ENCODE results near the gene SEC24A.

The SEC24A gene

DNA sequence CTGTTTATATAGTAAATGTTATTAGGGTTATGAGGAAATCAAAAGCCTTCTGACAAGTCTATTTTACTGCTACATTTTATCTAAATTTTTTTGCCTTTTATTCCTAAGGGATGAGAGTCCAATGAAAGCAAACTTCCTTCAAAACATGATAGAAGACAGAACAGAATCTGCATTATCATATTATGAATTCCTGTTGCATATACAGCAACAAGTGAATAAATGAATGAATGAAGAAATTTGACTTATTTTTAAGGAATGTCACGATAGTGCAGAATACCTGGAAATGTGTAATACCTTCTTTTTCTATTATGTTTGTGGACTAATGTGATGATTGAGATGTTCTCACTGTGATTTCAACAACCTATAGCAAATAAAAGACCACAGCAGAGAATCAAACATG is 76.3 kb downstream of the SEC24A start:
- DNase-seq (ENCODE audit: low read depth), result no peak
- TF ChIP-seq, protein P1, sequence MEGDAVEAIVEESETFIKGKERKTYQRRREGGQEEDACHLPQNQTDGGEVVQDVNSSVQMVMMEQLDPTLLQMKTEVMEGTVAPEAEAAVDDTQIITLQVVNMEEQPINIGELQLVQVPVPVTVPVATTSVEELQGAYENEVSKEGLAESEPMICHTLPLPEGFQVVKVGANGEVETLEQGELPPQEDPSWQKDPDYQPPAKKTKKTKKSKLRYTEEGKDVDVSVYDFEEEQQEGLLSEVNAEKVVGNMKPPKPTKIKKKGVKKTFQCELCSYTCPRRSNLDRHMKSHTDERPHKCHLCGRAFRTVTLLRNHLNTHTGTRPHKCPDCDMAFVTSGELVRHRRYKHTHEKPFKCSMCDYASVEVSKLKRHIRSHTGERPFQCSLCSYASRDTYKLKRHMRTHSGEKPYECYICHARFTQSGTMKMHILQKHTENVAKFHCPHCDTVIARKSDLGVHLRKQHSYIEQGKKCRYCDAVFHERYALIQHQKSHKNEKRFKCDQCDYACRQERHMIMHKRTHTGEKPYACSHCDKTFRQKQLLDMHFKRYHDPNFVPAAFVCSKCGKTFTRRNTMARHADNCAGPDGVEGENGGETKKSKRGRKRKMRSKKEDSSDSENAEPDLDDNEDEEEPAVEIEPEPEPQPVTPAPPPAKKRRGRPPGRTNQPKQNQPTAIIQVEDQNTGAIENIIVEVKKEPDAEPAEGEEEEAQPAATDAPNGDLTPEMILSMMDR (conservative IDR thresholded peaks at IDR 0.05; ENCODE audit: low read depth, low read length), result no peak
- H3K4me3 ChIP-seq (ENCODE audit: low read depth, low read length), result no peak overlapping the region

DNA sequence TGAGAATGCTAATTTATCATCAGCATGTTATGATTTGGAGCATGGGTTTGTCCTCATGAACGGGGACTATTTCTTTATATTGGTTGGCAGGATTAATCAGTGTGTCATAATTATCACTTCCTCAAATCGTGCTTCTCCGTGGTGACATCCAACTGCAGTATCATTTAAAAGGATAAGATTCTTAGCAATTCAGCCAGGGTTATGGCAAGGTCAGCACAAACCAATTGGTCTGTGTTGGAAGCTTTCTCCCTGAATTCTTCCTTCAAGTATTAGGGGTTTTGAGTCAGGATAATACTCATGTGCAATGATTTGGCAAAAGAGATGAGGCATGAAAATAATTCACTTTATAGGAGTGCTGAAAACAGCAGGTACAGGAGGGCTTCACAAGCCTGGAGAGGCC is 84.2 kb downstream of the SEC24A start:
- TF ChIP-seq, protein P1 (conservative IDR thresholded peaks at IDR 0.05; ENCODE audit: low read depth, low read length), result no peak
- DNase-seq (ENCODE audit: low read depth), result no peak
- no peak overlapping the region for H3K4me3 ChIP-seq (ENCODE audit: low read depth, low read length)

DNA sequence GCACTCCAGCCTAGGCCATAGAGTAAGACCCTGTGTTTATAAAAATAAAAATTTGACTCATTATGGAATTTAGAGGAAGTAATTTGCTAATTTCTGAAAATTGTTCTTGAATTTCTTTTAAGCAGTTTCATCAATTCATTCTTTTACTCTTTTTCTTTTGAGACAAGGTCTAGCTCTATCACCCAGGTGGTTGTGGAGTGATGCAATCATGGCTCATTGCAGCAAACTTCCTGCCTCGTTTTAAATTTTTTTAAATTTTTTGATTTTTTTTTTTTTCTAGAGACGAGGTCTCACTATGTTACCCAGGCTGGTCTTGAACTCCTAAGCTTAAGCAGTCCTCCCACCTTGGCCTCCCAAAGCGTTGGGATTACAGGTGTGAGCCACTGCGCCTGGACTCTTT is 86.7 kb downstream of the SEC24A start:
- H3K4me3 ChIP-seq (ENCODE audit: low read depth, low read length), result no peak overlapping the region
- TF ChIP-seq, protein P1 (conservative IDR thresholded peaks at IDR 0.05; ENCODE audit: low read depth, low read length), result no peak
- DNase-seq (ENCODE audit: low read depth), result no peak

DNA sequence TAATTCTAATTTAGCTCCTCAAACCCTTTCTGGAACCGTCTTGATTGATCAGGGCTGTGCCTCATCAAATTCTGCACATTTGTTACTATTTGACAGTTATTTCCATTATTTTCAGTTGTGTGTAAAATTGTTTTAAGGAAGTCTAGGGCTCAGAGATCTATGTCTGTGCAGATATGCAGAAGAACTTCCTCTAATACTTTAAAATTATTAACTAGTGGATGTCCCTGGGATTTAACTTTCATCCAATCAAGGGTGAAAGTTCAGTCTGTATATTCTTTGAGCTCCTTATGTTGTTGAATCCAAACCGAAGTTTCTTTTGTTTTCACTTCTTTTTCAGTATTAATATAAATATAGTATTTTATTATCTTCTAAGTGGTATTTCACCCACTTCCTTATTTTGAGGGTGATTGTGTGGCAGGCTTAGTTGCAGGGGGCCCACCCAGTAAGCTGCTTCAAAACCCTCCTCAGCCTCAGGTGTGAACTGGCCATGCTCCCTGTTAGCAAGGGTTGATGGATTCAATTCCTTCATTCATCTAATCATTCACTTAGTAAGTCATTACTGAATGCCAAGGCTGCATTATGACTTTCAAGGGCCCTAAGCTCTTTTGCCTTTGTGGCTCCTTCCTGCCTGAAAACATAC is 87.7 kb downstream of the SEC24A start:
- no peak for DNase-seq (ENCODE audit: low read depth)
- no peak overlapping the region for H3K4me3 ChIP-seq (ENCODE audit: low read depth, low read length)
- TF ChIP-seq, protein P1 (conservative IDR thresholded peaks at IDR 0.05; ENCODE audit: low read depth, low read length), result no peak

DNA sequence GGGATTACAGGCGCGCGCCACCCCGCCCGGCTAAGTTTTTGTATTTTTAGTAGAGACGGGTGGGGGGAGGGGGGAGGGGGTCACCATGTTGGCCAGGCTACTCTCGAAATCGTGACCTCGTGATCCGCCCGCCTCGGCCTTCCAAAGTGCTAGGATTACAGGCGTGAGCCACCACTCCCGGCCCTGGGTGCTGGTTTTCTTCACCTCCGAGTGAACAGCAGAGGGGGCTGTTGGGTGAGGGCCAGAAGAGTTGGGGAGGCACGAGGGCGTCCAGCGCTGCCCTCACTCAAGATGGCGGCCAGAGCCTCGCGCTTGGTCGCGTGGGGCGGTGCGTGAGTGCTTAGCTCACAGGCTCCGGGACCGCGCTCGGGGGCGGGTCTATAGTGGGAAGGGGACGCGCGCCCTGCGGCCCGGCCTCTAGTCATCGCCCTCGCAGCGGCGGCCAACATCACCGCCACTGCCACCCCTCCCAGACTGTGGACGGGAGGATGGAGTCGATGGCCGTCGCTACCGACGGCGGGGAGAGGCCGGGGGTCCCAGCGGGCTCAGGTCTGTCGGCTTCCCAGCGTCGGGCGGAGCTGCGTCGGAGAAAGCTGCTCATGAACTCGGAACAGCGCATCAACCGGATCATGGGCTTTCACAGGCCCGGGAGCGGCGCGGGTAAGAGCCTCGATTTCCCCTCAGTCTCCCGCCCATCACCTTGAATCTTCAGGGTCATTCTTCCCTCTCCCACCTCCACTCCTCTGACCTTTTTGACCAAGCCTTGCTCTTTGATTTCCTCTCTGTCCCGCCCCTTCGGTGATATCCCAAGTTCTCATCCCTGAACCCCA is 89.8 kb downstream of the SEC24A start, which contains the start of gene CAMLG:
Gene CAMLG (plus strand): TSS at position 416 of the 830 bp plus-strand sequence. CDS start 73 bp downstream, at position 489.
- TF ChIP-seq, protein P1 (conservative IDR thresholded peaks at IDR 0.05; ENCODE audit: low read depth, low read length), result peak; percentile 68

DNA sequence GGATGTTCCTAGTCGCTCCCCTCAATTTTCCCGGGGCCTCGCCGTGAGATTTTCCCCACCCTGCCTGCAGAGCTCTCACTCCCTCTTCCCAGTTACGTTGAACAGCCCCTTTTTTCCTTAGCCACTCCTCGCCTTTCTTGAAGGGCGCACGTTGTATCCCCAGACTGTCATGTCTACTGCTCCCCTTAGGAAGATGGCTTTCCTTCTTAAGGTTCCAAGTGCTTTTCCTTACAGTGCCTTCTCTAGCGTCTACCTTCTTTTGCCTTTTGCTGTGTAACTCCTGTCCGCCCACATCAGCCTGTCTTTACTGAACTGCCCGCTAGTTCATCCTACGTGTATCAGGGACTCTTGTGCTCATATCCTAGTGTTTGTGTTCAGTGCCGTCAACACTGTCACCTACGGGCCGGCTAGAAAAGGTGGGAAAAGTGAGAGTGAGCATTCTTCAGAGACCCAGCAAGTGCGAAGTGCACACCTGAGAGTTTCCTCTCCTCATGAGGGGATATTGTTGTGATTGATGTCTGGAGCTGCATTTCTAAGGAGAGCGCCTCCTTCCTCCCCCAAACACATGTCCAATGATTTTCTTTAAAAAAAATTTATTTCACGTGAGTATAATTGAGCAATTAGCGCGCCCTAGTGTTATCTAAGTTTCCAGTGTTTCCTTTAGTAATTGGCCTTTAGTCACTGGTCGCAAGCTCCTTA is 90.5 kb downstream of the SEC24A start:
- peak overlapping the region; percentile 97 for H3K4me3 ChIP-seq (ENCODE audit: low read depth, low read length)
- peak; percentile 65 for DNase-seq (ENCODE audit: low read depth)
- TF ChIP-seq, protein P1 (conservative IDR thresholded peaks at IDR 0.05; ENCODE audit: low read depth, low read length), result peak; percentile 25

More for the DNA sequence above, 89.8 kb downstream of the SEC24A start, which contains the start of gene CAMLG:
- peak within 1 kb of the TSS; percentile 97 for H3K4me3 ChIP-seq (ENCODE audit: low read depth, low read length)
- DNase-seq (ENCODE audit: low read depth), result peak; percentile 99

Measured in choroid plexus epithelial cell (primary cell).